GM18508 (cell line): ENCODE measurements around the gene TMEM63A.
"Not testable (repeated sequence)": the region's sequence is repeated elsewhere in the genome, so short reads cannot be mapped to it uniquely, and the experiment has no call there.

Experiments used
- ATAC-seq: cut with Tn5 transposase; IDR thresholded peaks from one replicate; pipeline ENCODE4 v1.9.1; 2021; ENCODE audit warnings: moderate number of reproducible peaks; ENCODE audit not compliant: insufficient read depth, unreplicated experiment

The TMEM63A gene

GRCh38 chr1:225909477-225909876 is 27.3 kb upstream of the TMEM63A start:
- no peak for ATAC-seq

- no peak for ATAC-seq
Measured at GRCh38 chr1:225908773-225909172, 26.6 kb upstream of the TMEM63A start.

GRCh38 chr1:225908013-225908640 is 25.9 kb upstream of the TMEM63A start:
- ATAC-seq: no peak

- ATAC-seq: no peak
Measured at GRCh38 chr1:225907341-225907740, 25.2 kb upstream of the TMEM63A start.

GRCh38 chr1:225906467-225906866 is 24.3 kb upstream of the TMEM63A start:
- ATAC-seq: no peak

- ATAC-seq: no peak
Measured at GRCh38 chr1:225903623-225904022, 21.4 kb upstream of the TMEM63A start.

GRCh38 chr1:225899044-225899925 is 17.1 kb upstream of the TMEM63A start:
- ATAC-seq: no peak

GRCh38 chr1:225897595-225898514 is 15.7 kb upstream of the TMEM63A start:
- ATAC-seq: no peak

GRCh38 chr1:225896937-225897549 is 14.9 kb upstream of the TMEM63A start:
- peak; percentile 100 for ATAC-seq

- no peak for ATAC-seq
Measured at GRCh38 chr1:225896494-225896893, 14.3 kb upstream of the TMEM63A start.

GRCh38 chr1:225892307-225892706 is 10.1 kb upstream of the TMEM63A start:
- ATAC-seq: no peak

- ATAC-seq: no peak
Measured at GRCh38 chr1:225891229-225891972, 9.2 kb upstream of the TMEM63A start.

- no peak for ATAC-seq
Measured at GRCh38 chr1:225890346-225891228, 8.4 kb upstream of the TMEM63A start.

- no peak for ATAC-seq
Measured at GRCh38 chr1:225889743-225890142, 7.6 kb upstream of the TMEM63A start.

- ATAC-seq: no peak
Measured at GRCh38 chr1:225888898-225889601, 6.9 kb upstream of the TMEM63A start, which contains the start of gene LEFTY1. LEFTY1 (minus strand) TSS chr1:225889146; CDS start chr1:225889066, 80 bp downstream.

GRCh38 chr1:225888289-225888897 is 6.2 kb upstream of the TMEM63A start:
- ATAC-seq: no peak

GRCh38 chr1:225887554-225888288 is 5.5 kb upstream of the TMEM63A start:
- ATAC-seq: not testable (repeated sequence)
